HG03097 (cell line): Measurements from ENCODE around the gene KLF3.

ENCODE experiments used
- ATAC-seq: cut with Tn5 transposase; IDR thresholded peaks from one replicate; pipeline ENCODE4 v1.9.1; 2021; ENCODE audit not compliant: unreplicated experiment, low FRiP score

The KLF3 gene

GRCh38 chr4:38734446-38734845, 70.4 kb downstream of the KLF3 start:
- ATAC-seq, result no peak

- no peak for ATAC-seq
These were observed 70.9 kb downstream of the KLF3 start for GRCh38 chr4:38734911-38735310.

GRCh38 chr4:38735870-38736269, 71.9 kb downstream of the KLF3 start:
- ATAC-seq, result no peak

GRCh38 chr4:38738940-38739803, 75.2 kb downstream of the KLF3 start:
- no peak for ATAC-seq

- ATAC-seq, result no peak
These were observed 76.3 kb downstream of the KLF3 start for GRCh38 chr4:38740303-38740702.

- ATAC-seq, result no peak
These were observed 79.9 kb downstream of the KLF3 start for GRCh38 chr4:38743866-38744265.

- ATAC-seq, result no peak
These were observed 81.9 kb downstream of the KLF3 start for GRCh38 chr4:38745881-38746280.

- no peak for ATAC-seq
These were observed 83.6 kb downstream of the KLF3 start for GRCh38 chr4:38747629-38748028.

- ATAC-seq, result no peak
These were observed 85.3 kb downstream of the KLF3 start for GRCh38 chr4:38749336-38749735.
